Measurements from ENCODE around the gene IPCEF1.
"Not testable (repeated sequence)": the region's sequence is repeated elsewhere in the genome, so short reads cannot be mapped to it uniquely, and the experiment has no call there.

Gene IPCEF1

DNA sequence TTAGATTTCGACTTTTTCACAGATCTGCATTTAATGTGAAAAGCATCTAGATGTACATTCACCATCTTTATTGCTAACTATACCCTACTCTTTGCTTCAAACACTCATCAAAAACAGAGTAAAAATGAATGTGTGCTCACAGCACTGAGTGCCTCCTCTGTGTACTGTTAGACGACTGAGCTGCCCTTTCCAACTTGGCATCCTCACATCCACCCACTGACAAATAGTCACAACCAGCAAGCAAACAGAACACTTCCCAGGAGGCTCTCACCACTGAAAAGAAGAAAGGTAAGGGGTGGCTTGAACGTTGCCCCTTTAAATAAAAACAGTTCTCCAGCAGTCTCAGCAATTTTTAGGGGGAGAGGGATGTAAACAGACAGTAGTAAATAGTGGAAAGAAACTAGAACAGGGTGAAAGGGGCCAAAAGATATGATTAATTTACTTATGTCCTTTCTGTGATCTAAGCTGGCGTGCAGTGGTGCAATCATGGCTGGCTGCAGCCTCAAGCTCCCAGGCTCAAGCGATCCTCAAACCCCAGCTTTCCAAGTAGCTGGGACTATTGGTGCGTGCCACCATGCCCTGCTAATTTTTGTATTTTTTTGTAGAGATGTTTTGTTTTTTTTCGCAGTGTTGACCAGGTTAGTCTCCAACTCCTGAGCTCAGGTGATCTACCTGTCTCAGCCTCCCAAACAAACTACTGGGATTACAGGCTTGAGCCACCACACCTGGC, 48.7 kb downstream of the IPCEF1 start:
- Mint-ChIP-seq H3K4me1 (ENCODE audit: low read depth in 2 of 2) (no peaks in the 10 kb centered on the region), H3K9me3 (peaks cover 0 to 2% of the 10 kb centered on the region in 2 donors), H3K27me3 (peaks cover 46 to 47% of the 10 kb centered on the region in 2 donors), H3K36me3 (ENCODE audit: insufficient read depth) (no peaks in the 10 kb centered on the region), H3K27ac (no peak overlapping the region), H3K4me3 (no peak overlapping the region)
- DNase-seq (no peak), ATAC-seq (replicated peaks) (no peak)

DNA sequence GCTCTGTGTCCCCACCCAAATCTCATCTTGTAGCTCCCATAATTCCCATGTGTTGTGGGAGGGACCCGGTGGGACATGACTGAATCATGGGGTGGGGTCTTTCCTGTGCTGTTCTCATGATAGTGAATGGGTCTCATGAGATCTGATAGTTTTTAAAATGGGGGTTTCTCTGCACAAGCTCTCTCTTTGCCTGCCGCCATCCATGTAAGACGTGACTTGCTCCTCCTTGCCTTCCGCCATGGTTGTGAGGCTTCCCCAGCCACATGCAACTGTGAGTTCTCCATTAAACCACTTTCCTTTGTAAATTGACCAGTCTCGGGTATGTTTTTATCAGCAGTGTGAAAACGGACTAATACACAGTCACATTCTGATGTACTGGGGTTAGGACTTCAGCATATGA, 49.5 kb downstream of the IPCEF1 start:
- ATAC-seq (replicated peaks); H3K27ac Mint-ChIP-seq; H3K4me3 Mint-ChIP-seq; H3K36me3 Mint-ChIP-seq (ENCODE audit: insufficient read depth); H3K4me1 Mint-ChIP-seq (ENCODE audit: low read depth in 2 of 2); DNase-seq; H3K9me3 Mint-ChIP-seq: not testable (repeated sequence)
- peaks cover 44% of the 10 kb centered on the region in 2 donors for H3K27me3 Mint-ChIP-seq

DNA sequence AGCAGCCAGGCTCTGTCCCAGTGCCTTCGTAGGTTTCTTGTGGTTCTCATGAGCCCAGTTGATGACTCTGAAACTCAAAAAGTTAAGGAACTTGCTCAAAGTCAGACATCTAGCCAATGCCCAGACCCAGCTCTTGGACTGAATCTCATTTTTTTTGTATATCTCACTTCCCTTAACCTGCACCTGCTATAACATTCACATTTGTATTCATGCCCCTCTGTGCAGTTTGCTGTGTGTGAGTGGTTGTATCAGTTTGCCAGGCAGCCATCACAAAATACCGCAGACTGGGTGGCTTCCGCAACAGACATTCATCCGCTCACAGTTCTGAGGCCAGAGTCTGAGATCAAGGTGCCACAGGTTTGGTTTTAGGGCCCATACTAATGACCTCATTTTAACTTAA, 49.9 kb downstream of the IPCEF1 start:
- Mint-ChIP-seq H3K27me3 (peaks cover 39 to 40% of the 10 kb centered on the region in 2 donors), H3K9me3 (peaks cover 0 to 2% of the 10 kb centered on the region in 2 donors), H3K36me3 (ENCODE audit: insufficient read depth) (no peaks in the 10 kb centered on the region), H3K4me1 (ENCODE audit: low read depth in 2 of 2) (peaks cover 4% of the 10 kb centered on the region in 2 donors), H3K27ac (no peak overlapping the region), H3K4me3 (no peak overlapping the region)
- no peak for DNase-seq
- ATAC-seq (replicated peaks) = peak; percentile 7

DNA sequence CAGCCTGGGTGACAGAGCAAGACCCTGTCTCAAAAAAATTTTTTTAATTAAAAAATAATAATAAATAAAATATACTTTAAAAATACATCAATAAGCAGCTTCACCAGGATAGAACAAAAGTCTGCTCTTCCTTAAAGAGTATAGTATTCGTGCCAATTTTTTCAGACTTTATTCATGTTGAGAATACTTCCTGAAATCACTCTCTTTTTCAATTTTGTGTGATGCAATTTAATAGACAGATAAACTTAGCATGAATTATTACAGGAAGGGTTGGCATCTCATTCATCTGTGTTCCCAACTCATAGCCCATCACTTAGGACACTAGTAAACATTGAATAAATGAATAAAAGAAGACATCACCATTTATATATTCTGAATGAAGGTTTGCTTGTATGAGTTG, 52.4 kb downstream of the IPCEF1 start:
- no peak overlapping the region for H3K4me3 Mint-ChIP-seq
- peaks cover 4% of the 10 kb centered on the region in 2 donors for H3K4me1 Mint-ChIP-seq (ENCODE audit: low read depth in 2 of 2)
- no peaks in the 10 kb centered on the region for H3K36me3 Mint-ChIP-seq (ENCODE audit: insufficient read depth)
- peaks cover 15 to 19% of the 10 kb centered on the region in 2 donors for H3K27me3 Mint-ChIP-seq
- DNase-seq (no peak), ATAC-seq (replicated peaks) (no peak)
- H3K27ac Mint-ChIP-seq = no peak overlapping the region
- no peaks in the 10 kb centered on the region for H3K9me3 Mint-ChIP-seq

DNA sequence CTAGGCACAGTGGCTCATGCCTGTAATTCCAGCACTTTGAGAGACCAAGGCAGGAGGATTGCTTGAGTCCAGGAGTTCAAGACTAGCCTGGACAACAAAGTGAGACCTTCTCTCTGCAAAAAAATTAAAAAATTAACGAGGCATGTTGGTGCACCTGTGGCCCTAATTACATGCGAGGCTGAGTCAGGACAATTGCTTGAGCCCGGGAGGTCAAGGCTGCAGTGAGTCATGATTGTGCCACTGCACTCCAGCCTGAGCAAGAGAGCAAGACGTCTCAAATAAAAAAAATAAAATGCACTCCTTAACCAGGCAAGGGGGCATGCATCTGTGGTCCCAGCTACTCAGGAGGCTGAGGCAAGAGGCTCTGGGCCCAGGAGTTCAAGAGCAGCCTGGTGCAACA, 53.0 kb downstream of the IPCEF1 start:
- H3K27ac Mint-ChIP-seq; DNase-seq; H3K36me3 Mint-ChIP-seq (ENCODE audit: insufficient read depth); H3K4me1 Mint-ChIP-seq (ENCODE audit: low read depth in 2 of 2); ATAC-seq (replicated peaks); H3K9me3 Mint-ChIP-seq; H3K4me3 Mint-ChIP-seq: not testable (repeated sequence)
- H3K27me3 Mint-ChIP-seq = peaks cover 13 to 15% of the 10 kb centered on the region in 2 donors

DNA sequence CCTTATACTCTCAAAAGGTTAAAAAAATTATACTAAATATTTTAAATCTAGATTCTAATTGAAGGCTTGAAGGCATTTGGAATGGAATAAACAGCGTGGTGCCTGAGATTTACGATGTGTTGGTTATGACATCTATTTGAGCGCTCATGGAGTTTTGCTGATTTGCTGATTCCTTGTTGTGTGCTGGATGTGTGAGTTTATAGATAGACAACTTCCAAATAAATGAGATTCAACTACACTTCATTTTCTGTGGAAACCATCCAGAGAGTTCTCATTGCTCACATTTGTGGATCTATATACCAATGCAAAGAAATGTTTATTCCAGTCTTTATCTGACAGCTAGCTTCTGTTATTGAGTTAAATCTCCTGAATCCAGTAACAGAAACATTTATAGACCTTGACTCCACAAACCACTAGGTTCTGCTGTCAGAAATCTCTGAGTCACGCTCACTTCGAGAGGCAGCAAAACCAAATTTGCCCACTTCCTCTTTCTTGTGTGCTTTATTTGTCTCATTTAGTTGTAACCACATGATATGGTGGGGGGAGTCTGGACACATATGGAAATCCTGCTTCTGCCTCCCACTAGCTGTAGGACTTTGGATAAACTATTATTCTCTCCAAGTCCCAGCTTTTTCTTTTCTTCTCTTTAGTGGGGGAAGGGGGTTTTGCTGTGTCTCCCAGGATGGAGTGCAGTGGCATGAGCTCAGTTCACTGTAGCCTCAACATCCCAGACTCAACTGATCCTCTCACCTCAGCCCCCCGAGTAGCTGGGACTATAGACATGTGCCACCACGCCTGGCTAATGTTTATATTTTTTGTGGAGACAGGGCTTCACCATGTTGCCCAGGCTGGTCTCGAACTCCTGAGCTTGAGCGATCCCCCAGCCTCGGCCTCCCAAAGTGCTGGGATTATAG, 54.5 kb downstream of the IPCEF1 start:
- Mint-ChIP-seq H3K4me3 (no peak overlapping the region), H3K9me3 (no peaks in the 10 kb centered on the region), H3K36me3 (ENCODE audit: insufficient read depth) (no peaks in the 10 kb centered on the region), H3K27ac (peak overlapping the region in 1 of 2 donors; percentile 10), H3K4me1 (ENCODE audit: low read depth in 2 of 2) (peaks cover 4% of the 10 kb centered on the region in 2 donors), H3K27me3 (peaks cover 1 to 3% of the 10 kb centered on the region in 2 donors)
- DNase-seq = no peak
- ATAC-seq (replicated peaks) = peak; percentile 69

DNA sequence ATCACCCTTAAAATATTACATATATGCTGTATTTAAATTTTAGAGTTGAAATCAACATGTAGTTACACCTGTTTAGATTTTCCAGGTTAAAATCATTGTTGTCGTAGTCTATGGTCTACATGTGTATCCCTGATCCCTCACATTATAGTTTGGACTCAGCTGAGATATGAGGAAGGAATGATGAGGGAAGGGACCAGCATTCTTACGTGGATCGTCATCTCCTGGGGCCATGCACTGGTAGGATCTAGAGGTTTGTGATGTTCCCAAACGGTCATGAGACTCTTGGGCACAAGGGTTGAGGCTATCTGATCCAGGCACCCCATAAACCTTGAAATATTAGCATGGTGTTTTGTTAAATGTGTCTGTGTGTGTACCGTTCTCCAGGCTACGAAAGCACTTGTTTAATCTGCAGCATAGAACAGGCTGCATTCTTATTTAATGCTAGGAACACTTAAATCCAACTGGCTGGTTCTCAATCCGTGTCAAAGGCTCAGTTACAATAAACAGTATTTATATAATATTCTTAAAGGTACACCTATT, 55.4 kb downstream of the IPCEF1 start:
- Mint-ChIP-seq H3K4me3 (no peak overlapping the region), H3K27me3 (no peaks in the 10 kb centered on the region), H3K9me3 (no peaks in the 10 kb centered on the region), H3K4me1 (ENCODE audit: low read depth in 2 of 2) (peaks cover 4% of the 10 kb centered on the region in 2 donors), H3K27ac (no peak overlapping the region), H3K36me3 (ENCODE audit: insufficient read depth) (no peaks in the 10 kb centered on the region)
- ATAC-seq (replicated peaks) (no peak), DNase-seq (no peak)

DNA sequence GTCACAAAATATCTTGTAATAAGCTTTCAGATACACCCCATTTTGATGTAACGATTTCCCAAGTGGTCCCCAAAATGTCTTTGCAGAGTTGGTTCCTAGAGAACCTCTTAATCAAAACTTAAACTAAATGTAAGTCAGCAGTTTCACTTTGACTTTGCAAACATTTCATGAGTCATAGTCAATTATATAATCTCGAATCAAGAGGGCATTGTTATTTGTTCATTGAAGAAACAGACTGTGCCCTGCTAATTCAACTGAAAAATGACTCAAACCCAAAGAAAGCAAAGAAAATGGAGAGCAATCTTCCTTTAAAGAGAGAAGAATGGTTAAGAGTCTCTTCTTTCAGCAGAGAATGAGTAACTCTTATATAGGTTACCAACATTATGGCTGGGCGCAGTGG, 58.3 kb downstream of the IPCEF1 start:
- Mint-ChIP-seq H3K9me3 (no peaks in the 10 kb centered on the region), H3K4me3 (no peak overlapping the region), H3K36me3 (ENCODE audit: insufficient read depth) (no peaks in the 10 kb centered on the region), H3K27me3 (no peaks in the 10 kb centered on the region), H3K27ac (no peak overlapping the region), H3K4me1 (ENCODE audit: low read depth in 2 of 2) (peaks cover 4% of the 10 kb centered on the region in 2 donors)
- ATAC-seq (replicated peaks) (no peak), DNase-seq (no peak)

DNA sequence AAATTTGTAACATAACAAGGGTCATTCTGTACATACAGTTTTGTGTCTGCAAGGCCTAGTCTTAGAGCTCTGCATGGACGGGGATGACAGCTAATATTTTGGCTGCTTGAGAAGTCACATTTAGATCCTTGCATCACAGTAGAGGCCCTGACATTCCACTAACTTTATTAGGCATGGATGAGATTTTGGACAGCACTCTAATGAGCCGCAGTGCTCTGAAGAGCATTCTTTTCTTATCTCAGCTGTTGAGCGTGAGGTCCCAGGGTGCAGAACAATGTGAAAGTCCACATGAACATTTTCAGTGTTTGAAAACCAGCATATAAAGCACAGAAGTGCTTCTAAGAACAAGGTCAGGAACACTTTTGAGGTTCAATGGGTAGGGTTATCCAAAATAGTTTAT, 58.9 kb downstream of the IPCEF1 start:
- Mint-ChIP-seq H3K4me1 (ENCODE audit: low read depth in 2 of 2) (peaks cover 4% of the 10 kb centered on the region in 2 donors), H3K4me3 (no peak overlapping the region), H3K9me3 (no peaks in the 10 kb centered on the region), H3K27ac (no peak overlapping the region), H3K36me3 (ENCODE audit: insufficient read depth) (no peaks in the 10 kb centered on the region), H3K27me3 (no peaks in the 10 kb centered on the region)
- ATAC-seq (replicated peaks) = no peak
- DNase-seq = no peak

DNA sequence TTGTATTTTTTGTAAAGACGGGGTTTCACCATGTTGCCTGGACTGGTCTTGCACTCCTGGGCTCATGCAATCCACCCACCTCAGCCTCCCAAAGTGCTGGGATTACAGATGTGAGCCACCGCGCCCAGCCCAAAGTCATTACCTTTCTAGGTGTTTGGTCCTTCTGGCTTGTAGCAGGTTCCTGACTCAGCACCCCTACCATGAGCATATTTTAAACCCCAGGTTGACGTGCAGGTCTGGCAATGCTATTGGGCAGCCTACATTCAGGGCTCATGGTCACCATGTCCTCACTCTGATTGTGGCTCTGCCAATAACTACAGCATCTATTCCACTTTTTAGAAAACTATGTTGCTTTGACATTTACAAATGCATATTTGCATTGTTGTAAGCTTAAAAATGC, 59.4 kb downstream of the IPCEF1 start:
- ATAC-seq (replicated peaks) (no peak), DNase-seq (no peak)
- Mint-ChIP-seq H3K27me3 (no peaks in the 10 kb centered on the region), H3K36me3 (ENCODE audit: insufficient read depth) (no peaks in the 10 kb centered on the region), H3K9me3 (no peaks in the 10 kb centered on the region), H3K27ac (no peak overlapping the region), H3K4me3 (no peak overlapping the region), H3K4me1 (ENCODE audit: low read depth in 2 of 2) (peaks cover 3 to 4% of the 10 kb centered on the region in 2 donors)

DNA sequence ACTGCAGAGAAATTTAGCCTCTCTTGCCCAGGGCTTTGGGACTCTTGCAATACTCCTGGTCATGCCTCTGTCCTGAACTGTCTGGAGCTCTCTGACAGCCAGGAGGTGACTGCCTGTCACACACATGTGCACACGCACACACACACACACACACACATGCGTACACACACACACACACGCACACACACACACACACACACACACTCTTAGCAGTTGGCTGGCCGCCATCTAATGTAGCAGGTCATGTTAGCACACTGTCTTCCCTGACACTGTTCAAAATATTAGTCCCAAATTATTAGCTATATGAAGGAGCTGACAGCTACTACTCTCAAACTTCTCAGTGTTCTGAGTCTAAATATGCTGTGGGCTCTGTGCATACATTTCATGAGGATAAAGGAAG, 60.9 kb downstream of the IPCEF1 start:
- no peaks in the 10 kb centered on the region for H3K9me3 Mint-ChIP-seq
- H3K27ac Mint-ChIP-seq = no peak overlapping the region
- no peaks in the 10 kb centered on the region for H3K36me3 Mint-ChIP-seq (ENCODE audit: insufficient read depth)

DNA sequence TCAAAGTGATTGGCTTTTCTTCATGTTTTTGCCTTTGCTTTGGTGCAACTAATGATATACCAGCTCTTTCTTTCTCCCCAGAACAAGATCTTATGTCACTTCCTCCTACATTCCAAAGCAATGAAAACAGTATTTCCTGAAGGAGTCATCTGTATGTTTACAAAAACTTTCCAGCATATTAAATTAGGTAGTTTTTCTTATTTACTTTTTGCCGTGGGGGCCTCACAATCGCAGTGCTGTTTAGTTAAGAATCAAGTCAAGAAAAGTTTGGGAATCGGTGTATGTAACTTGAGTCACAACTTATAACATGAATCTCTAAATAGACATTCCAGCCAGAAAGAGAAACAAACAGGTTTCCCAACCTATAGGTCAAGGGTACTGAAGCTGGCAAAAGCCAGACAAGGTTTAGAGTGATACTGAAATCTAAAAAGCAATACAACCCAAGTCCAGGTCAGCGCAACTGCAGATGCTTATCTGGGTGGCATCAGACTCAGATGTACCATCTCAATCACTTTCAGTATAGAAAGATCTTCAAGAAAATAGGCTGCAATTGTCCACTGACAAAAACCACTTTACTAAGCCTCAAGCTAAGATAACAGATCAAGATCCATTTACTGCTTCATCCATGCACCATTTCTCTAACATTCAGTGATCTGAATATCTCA, 63.6 kb downstream of the IPCEF1 start:
- ATAC-seq (replicated peaks) (no peak), DNase-seq (no peak)
- H3K27ac Mint-ChIP-seq = no peak overlapping the region
- no peaks in the 10 kb centered on the region for H3K27me3 Mint-ChIP-seq
- H3K4me3 Mint-ChIP-seq = no peak overlapping the region
- no peaks in the 10 kb centered on the region for H3K9me3 Mint-ChIP-seq
- no peaks in the 10 kb centered on the region for H3K4me1 Mint-ChIP-seq (ENCODE audit: low read depth in 2 of 2)
- H3K36me3 Mint-ChIP-seq (ENCODE audit: insufficient read depth) = no peaks in the 10 kb centered on the region

More for the DNA sequence above, 60.9 kb downstream of the IPCEF1 start:
- no peak for ATAC-seq (replicated peaks)
- no peak for DNase-seq
- no peaks in the 10 kb centered on the region for H3K4me1 Mint-ChIP-seq (ENCODE audit: low read depth in 2 of 2)
- no peak overlapping the region for H3K4me3 Mint-ChIP-seq
- H3K27me3 Mint-ChIP-seq = no peaks in the 10 kb centered on the region

DNA sequence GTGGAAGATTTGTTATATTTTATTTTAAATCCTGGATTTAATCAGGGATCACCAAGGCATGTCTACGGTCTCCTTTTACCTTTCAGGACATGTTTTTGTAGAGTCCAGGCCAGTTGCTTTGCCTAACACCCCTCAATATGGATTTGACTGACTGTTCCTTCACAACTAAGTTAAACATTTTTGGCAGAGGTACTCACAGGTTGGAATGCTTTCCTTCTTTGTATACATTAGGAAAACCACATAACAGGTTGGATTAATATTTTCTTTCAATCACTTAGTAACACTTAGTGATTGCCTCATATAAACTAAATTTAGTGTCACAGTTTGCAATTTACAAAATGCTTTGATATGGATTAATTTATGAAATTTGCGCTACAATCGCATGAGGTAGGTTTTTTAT, 64.5 kb downstream of the IPCEF1 start:
- Mint-ChIP-seq H3K36me3 (ENCODE audit: insufficient read depth) (no peaks in the 10 kb centered on the region), H3K4me1 (ENCODE audit: low read depth in 2 of 2) (no peaks in the 10 kb centered on the region)
- no peak for ATAC-seq (replicated peaks)

More for the DNA sequence above, 64.5 kb downstream of the IPCEF1 start:
- no peaks in the 10 kb centered on the region for H3K27me3 Mint-ChIP-seq
- no peak overlapping the region for H3K27ac Mint-ChIP-seq
- no peak overlapping the region for H3K4me3 Mint-ChIP-seq
- no peak for DNase-seq
- no peaks in the 10 kb centered on the region for H3K9me3 Mint-ChIP-seq

All from effector memory CD8-positive, alpha-beta T cell (primary cell).